ENCODE data around the gene LRRFIP2. TPM values are rescaled to one million over a fixed set of nuclear protein-coding genes. Genes with fewer than 3 reads are reported as not detected.

LRRFIP2 gene
- total RNA-seq, 1 donor from 2014 or later, result 62.4 TPM

DNA sequence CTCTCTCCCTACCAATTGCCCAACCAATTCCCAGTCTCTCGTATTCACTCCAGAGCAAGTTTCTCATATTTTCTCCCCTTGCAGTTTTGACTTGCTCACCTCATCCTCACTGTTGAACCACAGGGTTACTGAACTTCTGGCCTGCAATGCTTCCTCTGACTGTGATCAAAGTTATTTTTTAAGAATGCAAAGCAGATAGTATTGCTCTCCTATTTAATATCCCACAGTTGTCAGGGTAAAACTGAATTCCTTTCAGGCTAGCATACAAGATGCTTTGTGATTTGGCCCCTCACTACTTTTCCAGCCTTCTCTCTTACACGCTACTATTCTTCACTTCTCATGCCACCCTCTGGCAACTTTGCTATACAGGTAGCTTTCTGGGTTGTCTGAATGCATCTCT is 80.9 kb downstream of the LRRFIP2 start:
- Histone ChIP-seq H3K4me1 (ENCODE audit: insufficient read depth, low read length) (peaks cover 12% of the 10 kb centered on the region), H2AFZ (ENCODE audit: low read depth, low read length) (no peak overlapping the region), H3K79me2 (ENCODE audit: insufficient read depth, low read length) (no peaks in the 10 kb centered on the region), H3K27ac (ENCODE audit: low read depth, low read length) (no peak overlapping the region), H3K27me3 (ENCODE audit: insufficient read depth, low read length) (no peaks in the 10 kb centered on the region), H3K36me3 (ENCODE audit: insufficient read depth, low read length) (peaks cover 13% of the 10 kb centered on the region), H3K4me3 (ENCODE audit: insufficient read depth, low read depth, low read length) (no peak overlapping the region), H3K9me3 (ENCODE audit: insufficient read depth, low read depth, low read length) (no peaks in the 10 kb centered on the region), H3K4me2 (ENCODE audit: low read length) (no peak overlapping the region), H4K20me1 (ENCODE audit: insufficient read depth, low read length) (no peaks in the 10 kb centered on the region), H3K9ac (ENCODE audit: low read length) (peak overlapping the region; percentile 8)
- peak; percentile 50 for DNase-seq (ENCODE audit: low read depth)
- Mint-ChIP-seq H3K27ac (ENCODE audit: unreplicated experiment) (peak overlapping the region; percentile 8), H3K36me3 (ENCODE audit: low read depth, unreplicated experiment) (peaks cover 4% of the 10 kb centered on the region), H3K27me3 (ENCODE audit: low read depth, unreplicated experiment) (no peaks in the 10 kb centered on the region), H3K4me1 (ENCODE audit: low read depth, unreplicated experiment) (peaks cover 29% of the 10 kb centered on the region), H3K9me3 (ENCODE audit: unreplicated experiment) (no peaks in the 10 kb centered on the region), H3K4me3 (ENCODE audit: unreplicated experiment) (peak overlapping the region; percentile 47)
- no peak for FAIRE-seq
- no peak for TF ChIP-seq EZH2 (IDR thresholded peaks at IDR 0.05; ENCODE audit: insufficient read depth, low read length)
- TF ChIP-seq, protein P1, sequence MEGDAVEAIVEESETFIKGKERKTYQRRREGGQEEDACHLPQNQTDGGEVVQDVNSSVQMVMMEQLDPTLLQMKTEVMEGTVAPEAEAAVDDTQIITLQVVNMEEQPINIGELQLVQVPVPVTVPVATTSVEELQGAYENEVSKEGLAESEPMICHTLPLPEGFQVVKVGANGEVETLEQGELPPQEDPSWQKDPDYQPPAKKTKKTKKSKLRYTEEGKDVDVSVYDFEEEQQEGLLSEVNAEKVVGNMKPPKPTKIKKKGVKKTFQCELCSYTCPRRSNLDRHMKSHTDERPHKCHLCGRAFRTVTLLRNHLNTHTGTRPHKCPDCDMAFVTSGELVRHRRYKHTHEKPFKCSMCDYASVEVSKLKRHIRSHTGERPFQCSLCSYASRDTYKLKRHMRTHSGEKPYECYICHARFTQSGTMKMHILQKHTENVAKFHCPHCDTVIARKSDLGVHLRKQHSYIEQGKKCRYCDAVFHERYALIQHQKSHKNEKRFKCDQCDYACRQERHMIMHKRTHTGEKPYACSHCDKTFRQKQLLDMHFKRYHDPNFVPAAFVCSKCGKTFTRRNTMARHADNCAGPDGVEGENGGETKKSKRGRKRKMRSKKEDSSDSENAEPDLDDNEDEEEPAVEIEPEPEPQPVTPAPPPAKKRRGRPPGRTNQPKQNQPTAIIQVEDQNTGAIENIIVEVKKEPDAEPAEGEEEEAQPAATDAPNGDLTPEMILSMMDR (IDR thresholded peaks at IDR 0.05; ENCODE audit: insufficient read depth, low read depth, low read length), result no peak

DNA sequence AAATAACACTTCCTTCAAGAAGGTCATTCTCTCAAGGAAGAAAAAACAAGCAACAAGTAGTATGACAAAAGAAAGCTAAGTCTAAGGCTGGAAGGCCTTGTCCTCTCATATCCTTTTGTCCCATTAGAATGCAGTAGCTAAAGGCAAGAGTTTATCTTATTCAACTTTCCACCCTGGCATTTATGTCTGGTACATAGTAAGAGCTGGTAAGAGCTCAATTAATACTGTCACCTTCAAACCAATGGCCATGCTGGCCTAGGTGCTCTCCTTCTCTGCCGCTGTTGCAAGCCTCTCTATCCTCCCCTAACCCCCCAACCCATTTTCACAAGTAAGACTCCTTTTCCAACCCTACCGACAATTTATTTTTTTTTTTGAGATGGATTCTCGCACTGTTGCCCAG is 81.9 kb downstream of the LRRFIP2 start:
- Mint-ChIP-seq H3K27me3 (ENCODE audit: low read depth, unreplicated experiment) (no peaks in the 10 kb centered on the region), H3K4me1 (ENCODE audit: low read depth, unreplicated experiment) (peaks cover 26% of the 10 kb centered on the region), H3K27ac (ENCODE audit: unreplicated experiment) (no peak overlapping the region), H3K36me3 (ENCODE audit: low read depth, unreplicated experiment) (peaks cover 4% of the 10 kb centered on the region), H3K4me3 (ENCODE audit: unreplicated experiment) (no peak overlapping the region), H3K9me3 (ENCODE audit: unreplicated experiment) (no peaks in the 10 kb centered on the region)
- H3K36me3 ChIP-seq (ENCODE audit: insufficient read depth, low read length), result peaks cover 20% of the 10 kb centered on the region
- no peak overlapping the region for H3K4me3 ChIP-seq (ENCODE audit: insufficient read depth, low read depth, low read length)
- H3K9me3 ChIP-seq (ENCODE audit: insufficient read depth, low read depth, low read length), result no peaks in the 10 kb centered on the region
- no peak overlapping the region for H3K27ac ChIP-seq (ENCODE audit: low read depth, low read length)
- DNase-seq (ENCODE audit: low read depth) (no peak), FAIRE-seq (no peak)
- TF ChIP-seq EZH2 (IDR thresholded peaks at IDR 0.05; ENCODE audit: insufficient read depth, low read length), result no peak
- TF ChIP-seq, protein P1 (IDR thresholded peaks at IDR 0.05; ENCODE audit: insufficient read depth, low read depth, low read length), result no peak
- H3K27me3 ChIP-seq (ENCODE audit: insufficient read depth, low read length), result no peaks in the 10 kb centered on the region
- peaks cover 12% of the 10 kb centered on the region for H3K4me1 ChIP-seq (ENCODE audit: insufficient read depth, low read length)
- no peak overlapping the region for H3K4me2 ChIP-seq (ENCODE audit: low read length)
- H3K9ac ChIP-seq (ENCODE audit: low read length), result no peak overlapping the region
- H4K20me1 ChIP-seq (ENCODE audit: insufficient read depth, low read length), result no peaks in the 10 kb centered on the region
- no peaks in the 10 kb centered on the region for H3K79me2 ChIP-seq (ENCODE audit: insufficient read depth, low read length)
- H2AFZ ChIP-seq (ENCODE audit: low read depth, low read length), result no peak overlapping the region

DNA sequence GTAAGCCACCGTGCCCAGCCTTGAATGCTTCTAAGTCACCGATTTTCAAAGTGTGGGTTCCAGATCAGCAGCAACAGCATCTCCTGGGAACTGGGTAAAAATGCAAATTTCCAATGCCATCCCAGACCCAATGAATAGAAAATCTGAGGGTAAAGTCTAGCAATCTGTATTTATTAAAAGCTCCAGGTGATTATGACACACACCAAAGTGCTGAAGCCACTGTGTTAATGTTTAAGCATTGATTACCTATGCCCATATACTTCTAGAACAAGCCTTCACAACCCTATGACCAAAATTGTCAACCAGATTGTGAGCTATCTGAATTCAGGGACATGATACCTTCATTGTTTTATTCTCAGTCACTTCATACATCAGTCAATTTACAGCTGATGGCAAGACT is 86.5 kb downstream of the LRRFIP2 start:
- Mint-ChIP-seq H3K4me3 (ENCODE audit: unreplicated experiment) (no peak overlapping the region), H3K9me3 (ENCODE audit: unreplicated experiment) (no peaks in the 10 kb centered on the region), H3K36me3 (ENCODE audit: low read depth, unreplicated experiment) (peaks cover 3% of the 10 kb centered on the region), H3K27ac (ENCODE audit: unreplicated experiment) (no peak overlapping the region), H3K27me3 (ENCODE audit: low read depth, unreplicated experiment) (no peaks in the 10 kb centered on the region), H3K4me1 (ENCODE audit: low read depth, unreplicated experiment) (peaks cover 3% of the 10 kb centered on the region)
- peaks cover 3% of the 10 kb centered on the region for H4K20me1 ChIP-seq (ENCODE audit: insufficient read depth, low read length)
- H3K4me2 ChIP-seq (ENCODE audit: low read length), result no peak overlapping the region
- H3K79me2 ChIP-seq (ENCODE audit: insufficient read depth, low read length), result no peaks in the 10 kb centered on the region
- no peaks in the 10 kb centered on the region for H3K27me3 ChIP-seq (ENCODE audit: insufficient read depth, low read length)
- DNase-seq (ENCODE audit: low read depth) (no peak), FAIRE-seq (no peak)
- TF ChIP-seq EZH2 (IDR thresholded peaks at IDR 0.05; ENCODE audit: insufficient read depth, low read length), result no peak
- TF ChIP-seq, protein P1 (IDR thresholded peaks at IDR 0.05; ENCODE audit: insufficient read depth, low read depth, low read length), result no peak
- H3K36me3 ChIP-seq (ENCODE audit: insufficient read depth, low read length), result peaks cover 15% of the 10 kb centered on the region
- no peak overlapping the region for H3K4me3 ChIP-seq (ENCODE audit: insufficient read depth, low read depth, low read length)
- H3K4me1 ChIP-seq (ENCODE audit: insufficient read depth, low read length), result no peaks in the 10 kb centered on the region
- no peak overlapping the region for H2AFZ ChIP-seq (ENCODE audit: low read depth, low read length)
- no peaks in the 10 kb centered on the region for H3K9me3 ChIP-seq (ENCODE audit: insufficient read depth, low read depth, low read length)
- H3K9ac ChIP-seq (ENCODE audit: low read length), result no peak overlapping the region
- no peak overlapping the region for H3K27ac ChIP-seq (ENCODE audit: low read depth, low read length)
